Panc1 (cell line): ENCODE measurements around the gene CDKN1A. TPM values are rescaled to one million over a fixed set of nuclear protein-coding genes. Genes with fewer than 3 reads are reported as not detected.

Experiments
- ATAC-seq: fragments of 200-7000 bp; cut with Tn5 transposase; 2 replicates; pipeline ENCODE4 v1.9.1; 2020; ENCODE audit warnings: mild to moderate bottlenecking, moderate library complexity
- BruUV-seq: library from RNA; stranded (reverse); fragments of 400-500 nt; replicated peaks from 2 replicates; lab custom pipeline; 2021; lab: Mats Ljungman, UMichigan
- CTCF ChIA-PET: fragments of 300-600 bp; sonication (Branson Sonifier 250); formaldehyde crosslinking; loops from one replicate; lab custom pipeline; 2022; ENCODE audit warnings: antibody characterized with exemption; lab: Charles Lee
- POLR2A ChIA-PET: fragments of 300-600 bp; sonication (Branson Sonifier 250); formaldehyde crosslinking; loops from one replicate; lab custom pipeline; 2022; ENCODE audit warnings: antibody characterized with exemption; lab: Charles Lee
- DNase-seq: peaks from one replicate; pipeline ENCODE4 v3.0.0-alpha.2; 2010; ENCODE audit warnings: low read depth, low spot score
- H3K27ac ChIP-seq: 2 replicates; pipeline ENCODE4 v1.5.1; 2011; ENCODE audit warnings: mild to moderate bottlenecking, low read length, inconsistent platforms
- H3K27me3 ChIP-seq: fragments of 200-500 bp; sonication (Bioruptor generic); 2 replicates; pipeline ENCODE4 v1.6.0; 2014; ENCODE audit warnings: low read length, inconsistent platforms; ENCODE audit not compliant: control insufficient read depth, insufficient read depth
- H3K36me3 ChIP-seq: fragments of 200-500 bp; sonication (Bioruptor generic); 2 replicates; pipeline ENCODE4 v1.5.1; 2014; ENCODE audit warnings: inconsistent platforms, mild to moderate bottlenecking, low read length, moderate library complexity; ENCODE audit not compliant: control insufficient read depth, insufficient read depth
- H3K4me1 ChIP-seq: 2 replicates; pipeline ENCODE4 v1.5.1; 2011; ENCODE audit warnings: inconsistent platforms, mild to moderate bottlenecking, low read length, moderate library complexity; ENCODE audit not compliant: control insufficient read depth, insufficient read depth
- H3K4me3 ChIP-seq, 2 experiments: 2 replicates each; pipeline ENCODE4 v1.5.1; 2011 to 2012; ENCODE audit warnings: low read depth in 2 of 2, low read length in 2 of 2, mild to moderate bottlenecking in 2 of 2, inconsistent platforms in 1 of 2, moderate library complexity in 1 of 2
- H3K9me3 ChIP-seq: fragments of 200-500 bp; sonication (Bioruptor generic); 2 replicates; pipeline ENCODE4 v1.5.1; 2014; ENCODE audit warnings: low read depth, mild to moderate bottlenecking, inconsistent platforms, low read length, moderate library complexity; ENCODE audit not compliant: control insufficient read depth, insufficient read depth
- POLR2AphosphoS5 ChIP-seq: IDR thresholded peaks from 2 replicates; pipeline ENCODE4 v1.6.1; 2012; ENCODE audit warnings: mild to moderate bottlenecking, low read depth, low read length, moderate library complexity
- SIN3A ChIP-seq: IDR thresholded peaks from 2 replicates; pipeline ENCODE4 v1.6.1; 2012; ENCODE audit warnings: low read depth, mild to moderate bottlenecking, low read length, moderate library complexity, borderline replicate concordance; ENCODE audit not compliant: insufficient read depth
- TCF7L2 ChIP-seq: IDR thresholded peaks from 2 replicates; pipeline ENCODE4 v1.6.1; 2011; ENCODE audit warnings: mild to moderate bottlenecking, low read depth, low read length, inconsistent platforms
- in situ Hi-C: cut with HindIII; loops from 2 replicates; pipeline ENCODE4 v1.10.0; 2016; ENCODE audit warnings: low sequenced_read_pairs, low pct_unique_long_range_greater_than_20kb
- intact Hi-C: fragments of 100-400 bp; cut with micrococcal nuclease; formaldehyde crosslinking; loops from one replicate; pipeline ENCODE4 v1.10.0; 2022; ENCODE audit not compliant: unreplicated experiment
- total RNA-seq: library from RNA; stranded (reverse); gene quantifications from one replicate; pipeline ENCODE4 v1.2.1, GENCODE V29; 2021; ENCODE audit not compliant: unreplicated experiment
- TF ChIP-seq, protein P1 (sequence below), 2 experiments: IDR thresholded peaks; 2 replicates each; pipeline ENCODE4 v1.6.1; 2011 to 2012; ENCODE audit warnings: low read depth in 2 of 2, control low read depth in 1 of 2, low read length in 1 of 2, mild to moderate bottlenecking in 1 of 2, moderate library complexity in 1 of 2; ENCODE audit not compliant: insufficient read depth in 1 of 2
- TF ChIP-seq, protein P2 (sequence below): fragments of 450-650 bp; IDR thresholded peaks from 2 replicates; pipeline ENCODE4 v1.5.1; 2017; ENCODE audit warnings: mild to moderate bottlenecking

The CDKN1A gene
- total RNA-seq, 1 experiment from 2014 or later: 46.2 TPM

DNA sequence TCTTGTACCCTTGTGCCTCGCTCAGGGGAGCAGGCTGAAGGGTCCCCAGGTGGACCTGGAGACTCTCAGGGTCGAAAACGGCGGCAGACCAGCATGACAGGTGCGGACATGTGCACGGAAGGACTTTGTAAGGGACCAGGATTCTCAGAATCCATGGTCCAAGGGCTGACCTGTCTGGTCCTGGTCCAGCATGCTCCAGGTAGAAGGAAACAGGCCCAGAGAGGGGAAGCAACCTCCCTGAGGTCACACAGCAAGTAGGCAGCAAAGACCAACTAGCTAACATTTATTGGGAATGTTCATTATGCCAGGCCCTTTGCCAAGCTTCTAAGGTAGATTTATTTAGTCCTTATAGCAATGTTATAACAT is 5.9 kb downstream of the CDKN1A start:
- no peak overlapping the region for H3K4me3 ChIP-seq
- ChIA-PET POLR2A (no interaction called here), CTCF (no interaction called here)
- H3K36me3 ChIP-seq: peaks cover 2% of the 10 kb centered on the region; the same call in 1 of the 2 replicates
- H3K27ac ChIP-seq: no peak overlapping the region
- H3K27me3 ChIP-seq: no peaks in the 10 kb centered on the region
- no peaks in the 10 kb centered on the region for H3K9me3 ChIP-seq
- in situ Hi-C loops: no loop called here
- DNase-seq (no peak), ATAC-seq (no peak)
- no TSS peak for BruUV-seq
- TF ChIP-seq POLR2AphosphoS5: no peak
- no peak for TF ChIP-seq TCF7L2
- TF ChIP-seq, protein P1, sequence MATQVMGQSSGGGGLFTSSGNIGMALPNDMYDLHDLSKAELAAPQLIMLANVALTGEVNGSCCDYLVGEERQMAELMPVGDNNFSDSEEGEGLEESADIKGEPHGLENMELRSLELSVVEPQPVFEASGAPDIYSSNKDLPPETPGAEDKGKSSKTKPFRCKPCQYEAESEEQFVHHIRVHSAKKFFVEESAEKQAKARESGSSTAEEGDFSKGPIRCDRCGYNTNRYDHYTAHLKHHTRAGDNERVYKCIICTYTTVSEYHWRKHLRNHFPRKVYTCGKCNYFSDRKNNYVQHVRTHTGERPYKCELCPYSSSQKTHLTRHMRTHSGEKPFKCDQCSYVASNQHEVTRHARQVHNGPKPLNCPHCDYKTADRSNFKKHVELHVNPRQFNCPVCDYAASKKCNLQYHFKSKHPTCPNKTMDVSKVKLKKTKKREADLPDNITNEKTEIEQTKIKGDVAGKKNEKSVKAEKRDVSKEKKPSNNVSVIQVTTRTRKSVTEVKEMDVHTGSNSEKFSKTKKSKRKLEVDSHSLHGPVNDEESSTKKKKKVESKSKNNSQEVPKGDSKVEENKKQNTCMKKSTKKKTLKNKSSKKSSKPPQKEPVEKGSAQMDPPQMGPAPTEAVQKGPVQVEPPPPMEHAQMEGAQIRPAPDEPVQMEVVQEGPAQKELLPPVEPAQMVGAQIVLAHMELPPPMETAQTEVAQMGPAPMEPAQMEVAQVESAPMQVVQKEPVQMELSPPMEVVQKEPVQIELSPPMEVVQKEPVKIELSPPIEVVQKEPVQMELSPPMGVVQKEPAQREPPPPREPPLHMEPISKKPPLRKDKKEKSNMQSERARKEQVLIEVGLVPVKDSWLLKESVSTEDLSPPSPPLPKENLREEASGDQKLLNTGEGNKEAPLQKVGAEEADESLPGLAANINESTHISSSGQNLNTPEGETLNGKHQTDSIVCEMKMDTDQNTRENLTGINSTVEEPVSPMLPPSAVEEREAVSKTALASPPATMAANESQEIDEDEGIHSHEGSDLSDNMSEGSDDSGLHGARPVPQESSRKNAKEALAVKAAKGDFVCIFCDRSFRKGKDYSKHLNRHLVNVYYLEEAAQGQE (IDR thresholded peaks at IDR 0.05; ENCODE audit: insufficient read depth in 1 of 2, low read depth in 2 of 2, low read length in 1 of 2): no peak
- no peak for TF ChIP-seq SIN3A
- TF ChIP-seq, protein P2, sequence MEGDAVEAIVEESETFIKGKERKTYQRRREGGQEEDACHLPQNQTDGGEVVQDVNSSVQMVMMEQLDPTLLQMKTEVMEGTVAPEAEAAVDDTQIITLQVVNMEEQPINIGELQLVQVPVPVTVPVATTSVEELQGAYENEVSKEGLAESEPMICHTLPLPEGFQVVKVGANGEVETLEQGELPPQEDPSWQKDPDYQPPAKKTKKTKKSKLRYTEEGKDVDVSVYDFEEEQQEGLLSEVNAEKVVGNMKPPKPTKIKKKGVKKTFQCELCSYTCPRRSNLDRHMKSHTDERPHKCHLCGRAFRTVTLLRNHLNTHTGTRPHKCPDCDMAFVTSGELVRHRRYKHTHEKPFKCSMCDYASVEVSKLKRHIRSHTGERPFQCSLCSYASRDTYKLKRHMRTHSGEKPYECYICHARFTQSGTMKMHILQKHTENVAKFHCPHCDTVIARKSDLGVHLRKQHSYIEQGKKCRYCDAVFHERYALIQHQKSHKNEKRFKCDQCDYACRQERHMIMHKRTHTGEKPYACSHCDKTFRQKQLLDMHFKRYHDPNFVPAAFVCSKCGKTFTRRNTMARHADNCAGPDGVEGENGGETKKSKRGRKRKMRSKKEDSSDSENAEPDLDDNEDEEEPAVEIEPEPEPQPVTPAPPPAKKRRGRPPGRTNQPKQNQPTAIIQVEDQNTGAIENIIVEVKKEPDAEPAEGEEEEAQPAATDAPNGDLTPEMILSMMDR: no peak
- intact Hi-C loops: loop anchor here (10.0 kb wide), 1 partner anchor 70 kb away; no protein-coding TSS in a partner anchor
- H3K4me1 ChIP-seq: peaks cover 28% of the 10 kb centered on the region

DNA sequence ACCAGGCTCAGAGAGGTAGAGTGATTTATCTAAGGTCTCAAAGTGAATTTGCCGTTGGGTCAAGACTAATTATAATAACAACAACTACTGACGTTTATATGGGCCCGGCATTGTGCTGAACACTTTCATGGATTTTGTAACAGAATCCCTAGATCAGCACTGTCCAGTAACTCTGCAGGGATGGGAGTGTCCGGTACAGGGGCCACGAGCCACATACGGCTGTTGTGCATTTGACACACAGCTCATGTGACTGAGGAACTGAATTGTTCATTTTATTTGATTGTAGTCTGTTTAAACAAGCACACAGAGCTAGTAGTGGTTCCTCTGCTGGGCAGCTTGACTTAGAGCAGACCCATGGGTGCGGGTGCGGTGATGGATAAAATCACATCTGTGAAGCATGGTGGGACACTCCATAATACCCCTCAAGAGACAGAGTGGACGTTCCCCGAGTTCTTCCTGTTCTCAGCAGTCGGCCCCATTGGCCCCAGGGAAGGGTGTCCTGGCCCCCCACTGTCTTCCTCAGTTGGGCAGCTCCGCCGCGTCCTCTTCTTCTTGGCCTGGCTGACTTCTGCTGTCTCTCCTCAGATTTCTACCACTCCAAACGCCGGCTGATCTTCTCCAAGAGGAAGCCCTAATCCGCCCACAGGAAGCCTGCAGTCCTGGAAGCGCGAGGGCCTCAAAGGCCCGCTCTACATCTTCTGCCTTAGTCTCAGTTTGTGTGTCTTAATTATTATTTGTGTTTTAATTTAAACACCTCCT is 6.8 kb downstream of the CDKN1A start:
- Histone ChIP-seq H3K4me3 (no peak overlapping the region), H3K4me1 (peaks cover 28% of the 10 kb centered on the region), H3K27ac (no peak overlapping the region), H3K9me3 (no peaks in the 10 kb centered on the region), H3K36me3 (0 out of 2 replicates have a peak, but pooled peaks cover 2% of the 10 kb centered on the region), H3K27me3 (no peaks in the 10 kb centered on the region)
- intact Hi-C loops (loop anchor here (10.0 kb wide), 1 partner anchor 69 kb away; no protein-coding TSS in a partner anchor), in situ Hi-C loops (no loop called here)
- TF ChIP-seq POLR2AphosphoS5 (no peak), TCF7L2 (no peak), SIN3A (no peak)
- TF ChIP-seq, protein P2: no peak
- ChIA-PET CTCF (interaction anchor here (1.1 kb wide), 1 partner anchor 12 kb away, joined by 3 read pairs; no protein-coding TSS in a partner anchor), POLR2A (no interaction called here)
- ATAC-seq (no peak), DNase-seq (no peak)
- no TSS peak for BruUV-seq
